GM23338 (cell line): ENCODE measurements around the gene WDR74.

Experiments used
- CREB1 ChIP-seq: fragments of 250-450 bp; sonication (Bioruptor Pico); IDR thresholded peaks from 2 replicates; pipeline ENCODE4 v1.5.0; 2020; ENCODE audit warnings: low read depth, mild to moderate bottlenecking, moderate library complexity
- EZH2 ChIP-seq: fragments of 200-600 bp; sonication (generic); IDR thresholded peaks from one replicate; pipeline ENCODE4 v1.8.0; 2017; ENCODE audit warnings: antibody characterized with exemption, mild to moderate bottlenecking, low read depth; ENCODE audit not compliant: unreplicated experiment
- EZH2phosphoT487 ChIP-seq: fragments of 200-600 bp; sonication (generic); IDR thresholded peaks from one replicate; pipeline ENCODE4 v1.8.1; 2018; ENCODE audit warnings: antibody characterized with exemption; ENCODE audit not compliant: unreplicated experiment
- JUNB ChIP-seq: IDR thresholded peaks from one replicate; pipeline ENCODE4 v1.6.1; 2016; ENCODE audit warnings: antibody characterized with exemption; ENCODE audit not compliant: unreplicated experiment
- NANOG ChIP-seq: IDR thresholded peaks from 2 replicates; pipeline ENCODE4 v1.6.1; 2016; ENCODE audit warnings: antibody characterized with exemption, borderline replicate concordance
- POLR2AphosphoS5 ChIP-seq: IDR thresholded peaks from 2 replicates; pipeline ENCODE4 v1.6.1; 2016; ENCODE audit warnings: antibody characterized with exemption, low read depth
- STAT1 ChIP-seq: IDR thresholded peaks from one replicate; pipeline ENCODE4 v1.6.1; 2016; ENCODE audit warnings: antibody characterized with exemption; ENCODE audit not compliant: unreplicated experiment
- ZNF114 ChIP-seq: fragments of 250-450 bp; sonication (Bioruptor Pico); IDR thresholded peaks from 2 replicates; pipeline ENCODE4 v1.5.0; 2020; ENCODE audit warnings: mild to moderate bottlenecking, moderate library complexity
- ZNF331 ChIP-seq: fragments of 250-450 bp; sonication (Bioruptor Pico); IDR thresholded peaks from 2 replicates; pipeline ENCODE4 v1.5.0; 2020; ENCODE audit warnings: low read depth, mild to moderate bottlenecking, moderate library complexity
- TF ChIP-seq, protein P1 (sequence below), 2 experiments: fragments of 200-600 bp in 1 of 2; sonication (generic) in 1 of 2; conservative IDR thresholded peaks; 2 replicates each; pipeline versions ENCODE4 v1.5.1 to v1.6.1; 2016 to 2017; ENCODE audit warnings: antibody characterized with exemption in 2 of 2, low read depth in 2 of 2, mild to moderate bottlenecking in 2 of 2, moderate library complexity in 1 of 2
- TF ChIP-seq, protein P2 (sequence below): IDR thresholded peaks from one replicate; pipeline ENCODE4 v1.6.1; 2018; ENCODE audit warnings: antibody characterized with exemption; ENCODE audit not compliant: unreplicated experiment
- TF ChIP-seq, protein P3 (sequence below): fragments of 250-450 bp; sonication (Bioruptor Pico); IDR thresholded peaks from 2 replicates; pipeline ENCODE4 v1.5.0; 2020; ENCODE audit warnings: mild to moderate bottlenecking, moderate library complexity

DNA sequence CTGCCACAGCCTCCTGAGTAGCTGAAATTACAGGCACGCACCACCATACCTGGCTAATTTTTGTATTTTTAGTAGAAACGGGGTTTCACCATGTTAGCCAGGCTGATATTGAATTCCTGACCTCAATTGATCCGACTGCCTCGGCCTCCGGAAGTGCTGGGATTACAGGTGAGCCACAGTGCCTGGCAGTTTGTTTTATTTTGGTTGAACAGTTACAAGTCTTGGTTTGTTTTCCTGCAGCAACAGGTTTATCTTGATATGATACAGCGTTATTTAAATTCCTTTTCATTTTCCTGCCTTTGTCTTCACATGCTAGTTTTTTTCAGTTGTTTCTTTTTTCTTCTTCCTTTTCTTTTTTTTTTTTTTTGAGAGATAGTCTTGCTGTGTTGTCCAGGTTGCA lies 37.3 kb upstream of the WDR74 start:
- no peak for TF ChIP-seq POLR2AphosphoS5
- no peak for TF ChIP-seq ZNF331
- TF ChIP-seq, protein P1, sequence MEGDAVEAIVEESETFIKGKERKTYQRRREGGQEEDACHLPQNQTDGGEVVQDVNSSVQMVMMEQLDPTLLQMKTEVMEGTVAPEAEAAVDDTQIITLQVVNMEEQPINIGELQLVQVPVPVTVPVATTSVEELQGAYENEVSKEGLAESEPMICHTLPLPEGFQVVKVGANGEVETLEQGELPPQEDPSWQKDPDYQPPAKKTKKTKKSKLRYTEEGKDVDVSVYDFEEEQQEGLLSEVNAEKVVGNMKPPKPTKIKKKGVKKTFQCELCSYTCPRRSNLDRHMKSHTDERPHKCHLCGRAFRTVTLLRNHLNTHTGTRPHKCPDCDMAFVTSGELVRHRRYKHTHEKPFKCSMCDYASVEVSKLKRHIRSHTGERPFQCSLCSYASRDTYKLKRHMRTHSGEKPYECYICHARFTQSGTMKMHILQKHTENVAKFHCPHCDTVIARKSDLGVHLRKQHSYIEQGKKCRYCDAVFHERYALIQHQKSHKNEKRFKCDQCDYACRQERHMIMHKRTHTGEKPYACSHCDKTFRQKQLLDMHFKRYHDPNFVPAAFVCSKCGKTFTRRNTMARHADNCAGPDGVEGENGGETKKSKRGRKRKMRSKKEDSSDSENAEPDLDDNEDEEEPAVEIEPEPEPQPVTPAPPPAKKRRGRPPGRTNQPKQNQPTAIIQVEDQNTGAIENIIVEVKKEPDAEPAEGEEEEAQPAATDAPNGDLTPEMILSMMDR (conservative IDR thresholded peaks at IDR 0.05; ENCODE audit: low read depth in 2 of 2), result no peak
- TF ChIP-seq EZH2, result no peak
- no peak for TF ChIP-seq CREB1
- no peak for TF ChIP-seq EZH2phosphoT487
- no peak for TF ChIP-seq NANOG
- TF ChIP-seq ZNF114 (CRISPR knock-in tag), result no peak
- TF ChIP-seq, protein P2, sequence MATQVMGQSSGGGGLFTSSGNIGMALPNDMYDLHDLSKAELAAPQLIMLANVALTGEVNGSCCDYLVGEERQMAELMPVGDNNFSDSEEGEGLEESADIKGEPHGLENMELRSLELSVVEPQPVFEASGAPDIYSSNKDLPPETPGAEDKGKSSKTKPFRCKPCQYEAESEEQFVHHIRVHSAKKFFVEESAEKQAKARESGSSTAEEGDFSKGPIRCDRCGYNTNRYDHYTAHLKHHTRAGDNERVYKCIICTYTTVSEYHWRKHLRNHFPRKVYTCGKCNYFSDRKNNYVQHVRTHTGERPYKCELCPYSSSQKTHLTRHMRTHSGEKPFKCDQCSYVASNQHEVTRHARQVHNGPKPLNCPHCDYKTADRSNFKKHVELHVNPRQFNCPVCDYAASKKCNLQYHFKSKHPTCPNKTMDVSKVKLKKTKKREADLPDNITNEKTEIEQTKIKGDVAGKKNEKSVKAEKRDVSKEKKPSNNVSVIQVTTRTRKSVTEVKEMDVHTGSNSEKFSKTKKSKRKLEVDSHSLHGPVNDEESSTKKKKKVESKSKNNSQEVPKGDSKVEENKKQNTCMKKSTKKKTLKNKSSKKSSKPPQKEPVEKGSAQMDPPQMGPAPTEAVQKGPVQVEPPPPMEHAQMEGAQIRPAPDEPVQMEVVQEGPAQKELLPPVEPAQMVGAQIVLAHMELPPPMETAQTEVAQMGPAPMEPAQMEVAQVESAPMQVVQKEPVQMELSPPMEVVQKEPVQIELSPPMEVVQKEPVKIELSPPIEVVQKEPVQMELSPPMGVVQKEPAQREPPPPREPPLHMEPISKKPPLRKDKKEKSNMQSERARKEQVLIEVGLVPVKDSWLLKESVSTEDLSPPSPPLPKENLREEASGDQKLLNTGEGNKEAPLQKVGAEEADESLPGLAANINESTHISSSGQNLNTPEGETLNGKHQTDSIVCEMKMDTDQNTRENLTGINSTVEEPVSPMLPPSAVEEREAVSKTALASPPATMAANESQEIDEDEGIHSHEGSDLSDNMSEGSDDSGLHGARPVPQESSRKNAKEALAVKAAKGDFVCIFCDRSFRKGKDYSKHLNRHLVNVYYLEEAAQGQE, result no peak
- TF ChIP-seq STAT1, result no peak
- TF ChIP-seq, protein P3, sequence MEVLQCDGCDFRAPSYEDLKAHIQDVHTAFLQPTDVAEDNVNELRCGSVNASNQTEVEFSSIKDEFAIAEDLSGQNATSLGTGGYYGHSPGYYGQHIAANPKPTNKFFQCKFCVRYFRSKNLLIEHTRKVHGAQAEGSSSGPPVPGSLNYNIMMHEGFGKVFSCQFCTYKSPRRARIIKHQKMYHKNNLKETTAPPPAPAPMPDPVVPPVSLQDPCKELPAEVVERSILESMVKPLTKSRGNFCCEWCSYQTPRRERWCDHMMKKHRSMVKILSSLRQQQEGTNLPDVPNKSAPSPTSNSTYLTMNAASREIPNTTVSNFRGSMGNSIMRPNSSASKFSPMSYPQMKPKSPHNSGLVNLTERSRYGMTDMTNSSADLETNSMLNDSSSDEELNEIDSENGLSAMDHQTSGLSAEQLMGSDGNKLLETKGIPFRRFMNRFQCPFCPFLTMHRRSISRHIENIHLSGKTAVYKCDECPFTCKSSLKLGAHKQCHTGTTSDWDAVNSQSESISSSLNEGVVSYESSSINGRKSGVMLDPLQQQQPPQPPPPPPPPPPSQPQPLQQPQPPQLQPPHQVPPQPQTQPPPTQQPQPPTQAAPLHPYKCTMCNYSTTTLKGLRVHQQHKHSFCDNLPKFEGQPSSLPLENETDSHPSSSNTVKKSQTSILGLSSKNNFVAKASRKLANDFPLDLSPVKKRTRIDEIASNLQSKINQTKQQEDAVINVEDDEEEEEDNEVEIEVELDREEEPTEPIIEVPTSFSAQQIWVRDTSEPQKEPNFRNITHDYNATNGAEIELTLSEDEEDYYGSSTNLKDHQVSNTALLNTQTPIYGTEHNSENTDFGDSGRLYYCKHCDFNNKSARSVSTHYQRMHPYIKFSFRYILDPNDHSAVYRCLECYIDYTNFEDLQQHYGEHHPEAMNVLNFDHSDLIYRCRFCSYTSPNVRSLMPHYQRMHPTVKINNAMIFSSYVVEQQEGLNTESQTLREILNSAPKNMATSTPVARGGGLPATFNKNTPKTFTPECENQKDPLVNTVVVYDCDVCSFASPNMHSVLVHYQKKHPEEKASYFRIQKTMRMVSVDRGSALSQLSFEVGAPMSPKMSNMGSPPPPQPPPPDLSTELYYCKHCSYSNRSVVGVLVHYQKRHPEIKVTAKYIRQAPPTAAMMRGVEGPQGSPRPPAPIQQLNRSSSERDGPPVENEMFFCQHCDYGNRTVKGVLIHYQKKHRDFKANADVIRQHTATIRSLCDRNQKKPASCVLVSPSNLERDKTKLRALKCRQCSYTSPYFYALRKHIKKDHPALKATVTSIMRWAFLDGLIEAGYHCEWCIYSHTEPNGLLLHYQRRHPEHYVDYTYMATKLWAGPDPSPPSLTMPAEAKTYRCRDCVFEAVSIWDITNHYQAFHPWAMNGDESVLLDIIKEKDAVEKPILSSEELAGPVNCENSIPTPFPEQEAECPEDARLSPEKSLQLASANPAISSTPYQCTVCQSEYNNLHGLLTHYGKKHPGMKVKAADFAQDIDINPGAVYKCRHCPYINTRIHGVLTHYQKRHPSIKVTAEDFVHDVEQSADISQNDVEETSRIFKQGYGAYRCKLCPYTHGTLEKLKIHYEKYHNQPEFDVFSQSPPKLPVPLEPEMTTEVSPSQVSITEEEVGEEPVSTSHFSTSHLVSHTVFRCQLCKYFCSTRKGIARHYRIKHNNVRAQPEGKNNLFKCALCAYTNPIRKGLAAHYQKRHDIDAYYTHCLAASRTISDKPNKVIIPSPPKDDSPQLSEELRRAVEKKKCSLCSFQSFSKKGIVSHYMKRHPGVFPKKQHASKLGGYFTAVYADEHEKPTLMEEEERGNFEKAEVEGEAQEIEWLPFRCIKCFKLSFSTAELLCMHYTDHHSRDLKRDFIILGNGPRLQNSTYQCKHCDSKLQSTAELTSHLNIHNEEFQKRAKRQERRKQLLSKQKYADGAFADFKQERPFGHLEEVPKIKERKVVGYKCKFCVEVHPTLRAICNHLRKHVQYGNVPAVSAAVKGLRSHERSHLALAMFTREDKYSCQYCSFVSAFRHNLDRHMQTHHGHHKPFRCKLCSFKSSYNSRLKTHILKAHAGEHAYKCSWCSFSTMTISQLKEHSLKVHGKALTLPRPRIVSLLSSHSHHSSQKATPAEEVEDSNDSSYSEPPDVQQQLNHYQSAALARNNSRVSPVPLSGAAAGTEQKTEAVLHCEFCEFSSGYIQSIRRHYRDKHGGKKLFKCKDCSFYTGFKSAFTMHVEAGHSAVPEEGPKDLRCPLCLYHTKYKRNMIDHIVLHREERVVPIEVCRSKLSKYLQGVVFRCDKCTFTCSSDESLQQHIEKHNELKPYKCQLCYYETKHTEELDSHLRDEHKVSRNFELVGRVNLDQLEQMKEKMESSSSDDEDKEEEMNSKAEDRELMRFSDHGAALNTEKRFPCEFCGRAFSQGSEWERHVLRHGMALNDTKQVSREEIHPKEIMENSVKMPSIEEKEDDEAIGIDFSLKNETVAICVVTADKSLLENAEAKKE, result no peak
- TF ChIP-seq JUNB, result no peak
